GM21423 (cell line): ENCODE measurements around the gene SCNM1.

Source experiments
- ATAC-seq: cut with Tn5 transposase; IDR thresholded peaks from one replicate; pipeline ENCODE4 v1.9.1; 2021; ENCODE audit warnings: mild to moderate bottlenecking, moderate library complexity; ENCODE audit not compliant: unreplicated experiment

The SCNM1 gene

DNA sequence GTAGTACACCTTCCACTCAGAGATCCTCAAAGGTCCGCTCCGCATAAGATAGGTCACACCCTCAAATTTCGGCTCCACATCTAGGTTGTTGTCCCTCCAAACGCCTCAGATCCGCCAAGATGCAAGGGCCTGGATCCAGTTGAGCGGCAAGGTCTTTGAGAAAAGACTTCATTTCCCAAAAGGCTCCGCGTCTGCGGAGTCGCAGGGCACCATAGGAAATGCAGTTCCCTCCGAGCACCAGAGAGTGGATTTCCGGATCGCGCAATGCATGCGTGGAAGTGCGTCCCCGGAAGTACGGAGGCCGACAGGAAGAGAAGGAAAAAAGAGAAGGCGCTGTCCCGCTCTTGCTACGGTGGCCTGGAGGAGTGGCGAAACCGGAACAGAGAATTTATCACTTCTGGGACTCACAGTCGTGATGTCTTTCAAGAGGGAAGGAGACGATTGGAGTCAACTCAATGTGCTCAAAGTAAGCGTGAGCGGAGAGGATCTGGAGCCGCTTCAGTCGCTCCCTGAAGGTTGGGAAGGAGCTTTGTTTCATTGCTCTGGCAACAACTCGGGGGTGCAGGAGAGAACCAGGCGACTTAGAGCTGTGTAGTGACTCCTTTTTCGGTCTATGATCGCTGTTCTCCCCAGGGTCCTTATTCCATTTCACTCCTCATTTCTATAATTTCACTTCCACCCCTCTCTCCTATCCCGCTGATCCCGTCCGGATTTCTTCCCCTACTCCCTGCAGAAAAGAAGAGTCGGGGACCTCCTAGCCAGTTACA lies at the start of gene SCNM1, which contains the start of gene LYSMD1:
TSS of gene SCNM1 (plus strand) at position 407 of the 767 bp plus-strand sequence. CDS start at position 416, 9 bp downstream.
TSS of gene LYSMD1 (minus strand) at position 165 of the 767 bp plus-strand sequence. CDS start 644 bp downstream, outside the sequence.
- peak; percentile 88 for ATAC-seq

- ATAC-seq = no peak
These were observed 41.1 kb upstream of the SCNM1 start for GRCh38 chr1:151124763-151125403.

- ATAC-seq = no peak
These were observed 37.1 kb upstream of the SCNM1 start for GRCh38 chr1:151128800-151129199.

DNA sequence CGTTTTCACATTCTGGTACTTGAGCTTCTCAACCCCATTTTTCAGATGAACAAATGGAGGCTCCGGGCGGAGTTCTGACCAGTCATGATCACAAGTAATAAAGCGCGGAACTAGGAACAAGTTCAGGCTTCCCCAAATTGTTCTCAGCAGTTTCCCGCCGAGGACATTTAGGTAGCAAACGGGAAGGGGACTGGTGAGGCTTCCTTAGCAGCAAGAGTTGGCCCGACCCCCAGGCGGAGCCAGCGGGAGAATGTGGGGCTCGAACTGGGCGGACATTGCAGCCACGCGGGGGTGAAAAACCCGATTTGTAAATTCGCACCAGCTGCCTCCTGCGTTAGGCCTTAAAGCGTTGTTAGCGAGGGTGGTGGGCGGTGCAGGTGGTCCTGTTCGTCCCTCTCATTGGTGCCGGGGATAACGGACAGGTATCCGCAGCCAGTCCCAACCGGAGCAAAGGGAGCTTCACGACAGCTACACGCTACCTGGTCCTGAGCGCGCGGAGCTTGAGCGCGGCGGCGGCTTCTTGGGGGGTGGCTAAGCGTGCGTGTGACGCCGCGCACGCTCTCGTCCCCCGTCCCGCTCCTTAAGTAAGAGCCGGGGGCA lies 34.9 kb upstream of the SCNM1 start:
- ATAC-seq = peak; percentile 81

DNA sequence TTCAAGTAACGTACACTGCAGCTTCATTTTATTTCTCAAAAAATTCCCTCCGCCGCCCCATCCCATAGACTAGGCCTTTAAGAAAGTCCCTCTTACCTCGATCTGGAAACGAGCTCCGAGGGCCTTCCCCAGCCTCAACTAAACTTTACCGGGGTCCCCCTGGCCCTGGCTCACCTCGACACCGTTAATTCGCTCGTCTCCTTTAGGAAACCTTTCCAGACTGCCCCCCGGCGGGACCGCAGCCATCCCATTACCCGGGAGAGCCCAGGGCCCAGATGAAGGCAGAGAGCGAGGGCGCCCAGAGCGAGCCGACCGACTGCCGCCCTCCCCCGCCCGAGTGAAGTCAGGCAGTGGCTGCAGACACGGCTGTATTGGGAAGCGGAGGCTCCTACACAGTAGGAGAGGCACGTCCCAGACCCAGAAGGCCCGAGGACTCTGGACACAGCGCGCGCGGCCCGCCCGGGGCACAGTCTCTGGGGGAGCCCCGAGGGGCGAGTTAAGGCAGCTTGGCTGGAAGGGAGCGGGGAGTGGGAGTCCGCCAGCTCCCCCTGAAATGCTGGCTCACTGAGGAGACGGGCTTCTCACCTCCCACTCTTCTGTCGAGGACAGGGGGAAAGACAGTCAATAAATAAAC lies 34.1 kb upstream of the SCNM1 start:
- no peak for ATAC-seq

DNA sequence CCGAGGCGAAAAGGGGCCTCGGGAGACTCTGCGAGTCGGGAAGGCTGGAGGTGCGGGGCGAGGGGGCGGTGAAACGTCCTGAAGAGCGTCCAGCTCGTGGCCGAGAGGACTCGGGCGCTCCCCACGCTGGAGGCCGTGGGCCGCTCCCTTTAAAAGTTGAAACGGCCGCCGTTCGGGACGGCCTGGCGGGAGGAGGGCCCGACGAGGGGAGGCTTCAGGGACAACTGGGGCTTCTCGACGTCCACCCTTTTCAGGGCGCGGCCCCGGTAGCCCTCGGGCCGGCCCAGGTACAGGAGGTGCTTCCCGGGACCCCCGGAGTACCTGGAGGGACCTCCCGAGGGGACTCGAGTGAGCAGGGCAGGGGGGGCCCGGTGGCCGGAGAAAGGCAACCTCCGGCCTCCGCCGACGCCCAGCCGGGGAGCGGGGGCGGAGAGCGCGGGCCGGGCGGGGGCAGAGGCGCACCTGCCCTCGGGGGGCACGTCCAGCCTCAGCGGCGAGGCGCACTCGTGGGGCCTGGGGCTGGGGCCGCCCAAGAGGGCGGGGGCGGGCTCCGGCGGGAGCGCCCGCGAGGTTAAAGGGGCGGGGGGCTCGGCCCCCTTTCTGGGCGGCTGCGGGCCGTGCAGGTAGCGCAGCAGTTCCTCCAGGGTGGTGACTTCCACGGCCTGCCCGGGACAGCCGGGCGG lies 33.5 kb upstream of the SCNM1 start:
- ATAC-seq = no peak

DNA sequence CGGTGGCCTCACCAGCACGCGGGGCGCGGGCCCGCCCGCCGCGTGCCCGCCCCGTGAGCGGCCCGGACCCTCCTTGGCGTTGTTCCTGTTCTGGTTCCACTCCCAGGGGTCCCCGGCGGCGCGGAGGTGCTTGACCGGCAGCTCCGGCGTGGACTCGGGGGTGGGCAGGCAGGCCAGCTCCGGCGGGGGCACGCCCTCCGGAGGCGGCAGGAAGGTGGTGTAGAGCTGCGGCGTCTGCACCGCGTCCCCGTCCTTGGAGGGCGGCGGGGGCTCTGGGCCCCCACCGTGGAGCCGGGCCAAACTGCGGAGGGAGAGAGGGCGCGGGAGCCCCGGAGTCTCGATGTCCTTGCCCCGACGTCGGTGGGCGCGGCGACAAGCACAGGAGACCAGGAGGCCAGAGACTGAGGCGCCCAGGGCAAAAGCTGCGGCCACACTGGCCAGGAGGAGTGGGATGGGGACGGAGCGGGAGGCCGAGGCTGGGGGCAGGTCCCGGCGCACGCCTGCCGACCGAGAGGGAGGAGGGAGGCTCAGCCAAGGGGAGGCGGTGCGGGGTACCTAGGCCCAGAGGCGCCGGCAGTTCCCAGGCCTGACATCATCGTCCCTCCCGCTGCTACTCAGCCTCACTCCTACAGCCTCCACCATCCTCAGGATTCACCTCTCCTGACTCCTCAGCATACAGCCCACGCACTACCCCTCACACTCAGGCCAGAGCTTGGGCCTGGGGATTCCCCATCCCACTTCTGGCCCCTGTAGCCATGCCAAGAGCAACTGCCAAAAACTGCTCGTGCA lies 32.7 kb upstream of the SCNM1 start:
- ATAC-seq = no peak

GRCh38 chr1:151134396-151134795 lies 31.5 kb upstream of the SCNM1 start:
- ATAC-seq = no peak

DNA sequence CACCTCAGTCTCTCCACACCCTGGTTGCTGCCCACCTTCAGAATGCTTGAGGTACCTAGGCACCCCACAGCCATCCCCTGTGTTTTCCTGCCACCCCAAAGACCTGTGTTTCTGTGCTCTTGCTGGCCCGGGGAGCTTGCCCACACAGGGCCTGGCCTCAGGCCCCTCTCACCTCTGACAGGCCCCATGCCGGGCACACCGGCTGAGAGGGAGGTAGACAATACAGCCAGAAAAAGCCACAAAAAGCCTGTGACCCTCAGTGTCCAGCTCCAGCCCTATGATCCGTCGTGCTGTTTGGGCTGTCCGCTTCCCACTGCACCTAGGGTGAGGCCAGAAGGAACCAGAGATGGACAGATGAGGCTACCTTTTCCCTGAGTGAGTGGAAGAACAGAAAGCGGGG lies 31.0 kb upstream of the SCNM1 start:
- no peak for ATAC-seq

- no peak for ATAC-seq
These were observed 30.2 kb upstream of the SCNM1 start for GRCh38 chr1:151135433-151136385.

DNA sequence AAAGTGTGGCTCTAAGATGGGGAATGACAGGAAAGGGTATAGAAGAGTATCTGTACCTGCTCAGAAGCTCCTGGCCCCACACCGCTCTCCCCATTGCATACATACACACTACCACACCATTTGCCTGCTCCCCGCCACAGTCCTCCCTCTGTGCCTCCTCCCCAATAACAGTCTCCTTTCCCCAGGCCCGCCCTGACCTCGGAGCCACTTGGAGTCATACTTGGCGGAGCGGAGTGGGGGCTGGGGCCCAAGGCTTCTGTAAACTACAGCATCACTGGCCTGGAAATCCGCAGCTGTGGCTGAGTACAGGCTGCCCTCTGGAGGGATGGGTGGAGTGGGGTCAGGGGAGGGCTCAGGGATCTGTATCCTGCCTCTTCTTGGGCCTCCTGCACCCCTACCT lies 28.2 kb upstream of the SCNM1 start:
- no peak for ATAC-seq

DNA sequence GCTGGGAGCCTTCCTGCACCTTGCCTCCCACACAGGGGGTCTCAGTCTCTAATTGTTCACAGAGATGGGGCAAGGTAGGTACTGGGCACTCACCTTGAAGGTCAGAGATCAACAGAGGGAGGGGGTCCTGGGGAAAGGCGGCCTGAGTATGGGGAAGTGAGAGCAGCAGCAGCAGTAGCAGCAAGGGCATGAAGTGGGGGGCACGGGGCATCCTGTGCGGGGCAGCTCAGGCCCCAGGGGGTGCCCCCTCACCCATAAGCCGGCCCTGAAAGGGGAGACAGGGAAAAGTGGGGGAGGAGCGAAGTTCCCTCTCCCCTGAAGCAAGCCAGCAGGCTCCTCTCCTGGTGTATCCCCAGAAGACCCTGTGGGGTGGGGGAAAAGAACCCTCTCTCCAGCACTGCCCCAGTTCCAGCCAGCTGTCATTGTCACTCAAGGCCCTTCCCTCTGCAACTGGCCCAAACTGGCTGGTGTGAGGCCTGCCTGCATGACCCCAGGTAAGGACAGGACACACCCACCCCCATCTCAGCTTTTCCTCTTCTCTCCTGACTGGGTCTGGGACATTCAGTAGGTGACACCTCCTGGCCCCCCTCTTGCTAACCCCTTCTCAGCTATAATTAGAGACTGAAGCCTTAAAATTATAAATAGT lies 23.4 kb upstream of the SCNM1 start:
- no peak for ATAC-seq

GRCh38 chr1:151143057-151143435 lies 22.9 kb upstream of the SCNM1 start:
- ATAC-seq = no peak

DNA sequence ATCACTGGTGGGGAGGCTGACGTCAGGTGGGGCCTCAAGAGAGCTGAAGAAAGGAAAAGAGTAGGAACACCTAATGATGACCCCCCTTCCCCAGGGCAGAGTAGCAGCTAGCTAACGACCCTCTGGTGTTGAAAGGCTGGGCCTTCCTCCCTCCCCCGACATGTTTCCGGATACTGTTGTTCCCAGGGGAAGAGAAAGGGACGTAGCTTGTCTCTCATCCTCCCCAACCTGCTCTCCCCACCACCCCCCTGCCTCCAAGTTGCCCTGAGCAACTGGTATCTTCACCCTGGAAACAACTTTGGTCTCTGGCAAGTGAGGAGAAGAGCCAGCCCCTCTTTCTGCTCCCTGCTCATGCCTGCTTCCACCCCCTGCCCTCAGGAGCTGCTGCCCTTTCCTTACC lies 22.0 kb upstream of the SCNM1 start:
- ATAC-seq = no peak

GRCh38 chr1:151144474-151145303 lies 21.3 kb upstream of the SCNM1 start:
- ATAC-seq = no peak

- ATAC-seq = no peak
These were observed 20.5 kb upstream of the SCNM1 start for GRCh38 chr1:151145304-151146071.

GRCh38 chr1:151146072-151146411 lies 19.9 kb upstream of the SCNM1 start:
- no peak for ATAC-seq
